NCI-H345 treated with DMSO at 0.1 percent for 48 hours (cell line): ENCODE measurements around the gene SCT.

Source experiments
- DNase-seq: peaks from one replicate; lab custom pipeline; 2025; ENCODE audit not compliant: unreplicated experiment; lab: John Stamatoyannopoulos, UW

The SCT gene

GRCh38 chr11:611001-611996, 15.7 kb downstream of the SCT start:
- DNase-seq = no peak

DNA sequence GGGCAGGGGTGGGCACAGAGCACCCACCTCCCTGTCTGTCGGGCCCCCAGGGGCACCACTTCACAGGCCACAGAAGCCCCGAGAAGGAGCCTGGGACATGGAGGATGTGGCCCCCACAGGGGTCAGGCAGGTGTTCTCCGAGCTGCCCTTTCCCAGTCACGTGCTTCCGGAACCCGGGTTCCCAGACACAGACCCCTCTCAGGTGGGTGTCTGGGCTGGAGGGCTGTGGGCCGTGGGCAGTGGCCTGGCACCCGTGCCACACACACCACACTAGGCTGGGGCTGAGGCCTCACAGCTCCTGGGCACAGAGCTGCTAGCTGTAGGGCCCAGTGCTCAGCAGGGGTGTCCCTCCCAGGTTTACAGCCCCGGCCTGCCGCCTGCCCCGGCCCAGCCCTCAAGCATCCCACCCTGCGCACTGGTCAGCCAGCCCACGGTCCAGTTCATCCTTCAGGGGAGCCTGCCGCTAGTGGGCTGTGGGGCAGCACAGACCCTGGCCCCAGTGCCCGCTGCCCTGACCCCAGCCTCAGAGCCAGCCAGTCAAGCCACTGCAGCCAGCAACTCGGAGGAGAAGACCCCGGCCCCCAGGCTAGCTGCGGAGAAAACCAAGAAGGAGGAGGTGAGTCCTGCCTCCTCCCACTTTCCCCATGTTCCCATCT, 16.7 kb downstream of the SCT start:
- no peak for DNase-seq

DNA sequence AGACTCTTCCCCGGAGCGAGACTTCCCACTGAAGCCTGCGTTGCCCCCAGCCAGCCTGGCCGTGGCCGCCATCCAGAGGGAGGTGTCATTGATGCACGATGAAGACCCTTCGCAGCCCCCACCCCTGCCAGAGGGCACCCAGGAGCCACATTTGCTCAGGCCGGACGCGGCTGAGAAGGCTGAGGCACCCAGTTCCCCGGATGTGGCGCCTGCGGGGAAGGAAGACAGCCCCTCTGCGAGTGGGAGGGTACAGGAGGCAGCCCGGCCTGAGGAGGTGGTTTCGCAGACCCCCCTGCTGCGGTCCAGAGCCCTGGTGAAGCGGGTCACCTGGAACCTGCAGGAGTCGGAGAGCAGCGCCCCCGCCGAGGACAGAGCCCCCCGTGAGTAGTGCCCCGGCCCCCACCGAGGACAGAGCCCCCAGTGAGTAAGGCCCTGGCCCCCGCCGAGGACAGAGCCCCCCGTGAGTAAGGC, 17.6 kb downstream of the SCT start:
- no peak for DNase-seq

- no peak for DNase-seq
Observed at GRCh38 chr11:608791-609251, 18.2 kb downstream of the SCT start.

GRCh38 chr11:607971-608659, 18.9 kb downstream of the SCT start:
- DNase-seq = no peak

- DNase-seq = no peak
Observed at GRCh38 chr11:607020-607780, 19.8 kb downstream of the SCT start.

- DNase-seq = no peak
Observed at GRCh38 chr11:606245-606644, 20.7 kb downstream of the SCT start.

DNA sequence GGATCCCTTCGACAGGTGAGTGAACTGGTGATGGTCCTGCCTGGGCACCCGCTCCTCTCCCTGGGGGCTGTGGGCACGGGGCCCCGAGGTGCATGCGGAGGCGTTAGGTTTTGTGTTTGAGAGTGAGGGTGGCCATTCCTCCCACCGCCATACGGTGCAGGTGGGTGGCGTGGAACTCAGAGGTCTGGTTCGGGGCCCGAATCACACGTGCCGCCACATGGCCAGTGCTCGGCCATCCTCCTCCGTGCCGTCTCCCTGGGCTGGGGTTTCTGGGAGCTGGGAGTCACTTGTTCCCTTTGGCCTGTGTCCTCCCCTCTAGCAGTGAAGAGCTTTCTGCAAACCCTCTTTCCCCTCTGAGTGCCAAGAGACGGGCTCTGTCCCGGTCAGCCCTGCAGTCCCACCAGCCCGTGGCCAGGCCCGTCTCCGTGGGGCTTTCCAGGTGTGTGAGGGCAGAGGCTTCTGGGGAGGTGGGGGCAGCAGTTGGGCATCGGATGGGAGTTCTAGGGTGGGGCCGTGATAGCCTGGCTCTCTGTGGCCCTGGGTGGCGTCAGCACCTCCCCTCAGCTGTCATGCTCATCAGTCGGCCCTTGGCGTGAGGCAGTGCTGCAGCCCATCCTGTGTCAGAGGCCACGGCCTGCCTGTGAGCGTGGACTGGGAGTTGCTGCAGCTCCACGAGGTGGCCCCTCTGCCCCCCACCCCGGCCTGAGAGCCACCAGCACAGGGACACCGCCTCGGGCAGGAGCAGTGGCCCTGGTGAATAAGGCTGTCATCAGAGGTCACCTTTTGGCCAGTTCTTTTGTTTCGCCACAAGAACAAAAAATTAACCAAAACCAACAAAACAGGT, 21.5 kb downstream of the SCT start:
- DNase-seq = no peak

DNA sequence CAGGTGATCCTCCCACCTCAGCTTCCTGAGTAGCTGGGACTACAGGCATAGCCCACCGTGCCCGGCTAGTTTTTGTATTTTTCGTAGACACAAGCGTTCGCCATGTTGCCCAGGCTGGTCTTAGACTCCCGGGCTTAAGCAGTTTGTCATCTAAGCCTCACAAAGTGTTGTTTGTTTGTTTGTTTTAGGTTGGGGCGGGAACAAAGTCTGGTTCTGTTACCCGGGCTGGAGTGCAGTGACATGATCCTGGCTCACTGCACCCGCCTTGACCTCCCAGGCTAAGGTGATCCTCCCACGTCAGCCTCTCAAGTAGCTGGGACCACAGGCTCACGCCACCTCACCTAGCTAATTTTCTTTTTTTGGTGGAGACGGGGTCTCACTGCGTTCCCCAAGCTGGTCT, 23.8 kb downstream of the SCT start:
- DNase-seq = no peak

- no peak for DNase-seq
Observed at GRCh38 chr11:601573-602245, 25.3 kb downstream of the SCT start.

GRCh38 chr11:598005-598680, 28.8 kb downstream of the SCT start:
- no peak for DNase-seq

GRCh38 chr11:597166-597725, 29.7 kb downstream of the SCT start:
- DNase-seq = no peak

DNA sequence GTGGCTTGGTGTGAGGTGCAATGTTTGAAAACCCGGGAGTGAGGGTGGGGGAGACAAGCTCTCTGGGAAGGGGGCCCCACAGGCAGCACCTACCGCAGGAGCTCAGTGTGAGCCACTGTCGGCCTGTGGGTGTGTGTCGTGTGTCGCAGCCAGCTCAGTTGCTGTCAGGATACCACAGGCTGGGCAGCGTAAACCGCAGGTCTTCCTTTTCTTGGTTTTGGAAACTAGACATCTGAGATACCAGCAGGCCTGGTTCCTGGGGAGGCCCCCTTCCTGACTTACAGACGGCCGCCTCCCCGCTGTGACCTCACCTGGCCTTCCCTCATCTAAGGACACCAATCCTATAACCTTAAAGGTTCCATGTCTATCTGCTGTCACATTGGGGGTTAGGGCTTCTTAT, 30.6 kb downstream of the SCT start:
- DNase-seq = no peak

GRCh38 chr11:595400-595799, 31.6 kb downstream of the SCT start:
- no peak for DNase-seq

GRCh38 chr11:593347-593746, 33.6 kb downstream of the SCT start:
- DNase-seq = no peak

DNA sequence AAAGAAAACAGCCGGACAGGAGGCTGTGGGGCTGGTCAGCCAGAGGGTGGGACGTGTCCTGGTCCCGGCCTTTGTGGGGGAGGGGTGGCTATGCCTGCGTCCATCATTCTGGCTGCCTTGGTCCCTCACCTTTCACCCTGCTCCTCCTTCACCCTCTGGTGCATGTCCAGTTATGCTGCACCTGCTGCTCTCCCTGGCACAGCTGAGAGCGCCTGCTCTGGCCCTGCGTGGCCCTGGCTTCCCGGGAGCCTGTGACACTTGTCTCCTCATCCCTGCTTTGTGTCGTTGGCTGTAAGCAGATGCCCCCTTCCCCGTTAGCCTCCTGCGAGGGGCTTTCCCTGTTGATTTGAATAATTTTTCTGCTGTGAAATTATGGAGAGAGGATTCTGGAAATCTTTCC, 34.1 kb downstream of the SCT start:
- DNase-seq = no peak

DNA sequence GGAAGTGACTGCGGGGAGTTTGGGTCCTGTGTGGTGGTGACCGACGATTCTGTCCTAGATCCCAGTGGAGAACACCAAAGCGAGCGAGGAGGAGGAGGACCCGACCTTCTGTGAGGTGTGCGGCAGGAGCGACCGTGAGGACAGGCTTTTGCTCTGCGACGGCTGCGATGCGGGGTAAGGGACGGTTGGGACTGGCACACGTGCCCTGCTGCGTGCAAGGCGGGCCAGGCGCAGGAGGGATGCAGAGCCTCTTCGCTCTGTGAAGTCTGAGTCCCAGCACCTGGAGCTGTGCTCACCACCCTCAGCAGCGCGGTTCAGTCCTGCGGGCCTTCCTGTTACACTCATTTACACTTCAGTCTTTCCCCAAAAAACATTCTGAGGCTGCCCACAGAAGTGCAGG, 34.5 kb downstream of the SCT start:
- DNase-seq = no peak

DNA sequence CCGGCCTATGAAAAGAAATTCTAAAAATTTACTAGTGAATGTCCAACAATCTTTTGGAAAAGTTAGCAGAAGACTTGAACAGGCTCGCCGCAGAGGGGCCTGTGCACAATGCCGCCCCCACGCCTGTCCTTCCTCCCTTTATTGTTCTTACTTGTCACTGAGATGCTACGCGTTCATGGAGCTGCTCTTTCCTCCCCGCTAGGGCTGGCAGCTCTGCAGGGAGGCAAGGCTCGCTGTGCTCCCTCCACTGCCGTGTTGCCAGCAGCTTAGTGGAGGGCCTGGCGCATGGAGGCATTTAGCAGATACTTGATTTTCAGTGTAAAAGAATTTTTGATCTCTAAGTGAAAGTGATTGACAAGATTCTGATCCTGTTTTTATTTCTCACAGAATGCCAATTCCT, 36.0 kb downstream of the SCT start:
- no peak for DNase-seq
